IPS-NIHi7 (cell line): ENCODE results near the gene NYNRIN.

Source experiments
- DNase-seq: peaks from one replicate; pipeline ENCODE4 v3.0.0; 2012; ENCODE audit warnings: mixed read lengths; ENCODE audit errors: extremely low spot score

NYNRIN gene

DNA sequence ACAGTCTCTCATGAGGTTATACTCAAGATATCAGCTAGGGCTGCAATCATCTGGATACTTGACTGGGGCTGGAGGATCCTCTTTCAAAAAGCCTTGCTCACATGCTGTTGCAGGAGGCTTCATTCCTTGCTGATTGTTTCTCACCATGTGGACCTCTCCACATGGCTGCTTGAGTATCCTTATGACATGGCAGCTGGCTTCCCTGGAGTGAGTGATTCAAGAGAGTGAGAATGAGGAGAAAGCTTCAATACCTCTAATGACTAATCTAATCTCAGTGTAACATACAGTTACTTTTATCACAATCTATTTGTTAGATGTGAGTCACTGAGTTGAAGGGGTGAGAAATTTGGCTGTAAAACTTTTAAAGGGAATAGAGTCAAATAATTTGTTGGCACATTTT, 58.2 kb downstream of the NYNRIN start:
- no peak for DNase-seq

- no peak for DNase-seq
Observed at GRCh38 chr14:24458736-24459135, 59.9 kb downstream of the NYNRIN start.

- DNase-seq = no peak
Observed at GRCh38 chr14:24459331-24459730, 60.5 kb downstream of the NYNRIN start.

GRCh38 chr14:24461336-24461735, 62.5 kb downstream of the NYNRIN start:
- DNase-seq = no peak

DNA sequence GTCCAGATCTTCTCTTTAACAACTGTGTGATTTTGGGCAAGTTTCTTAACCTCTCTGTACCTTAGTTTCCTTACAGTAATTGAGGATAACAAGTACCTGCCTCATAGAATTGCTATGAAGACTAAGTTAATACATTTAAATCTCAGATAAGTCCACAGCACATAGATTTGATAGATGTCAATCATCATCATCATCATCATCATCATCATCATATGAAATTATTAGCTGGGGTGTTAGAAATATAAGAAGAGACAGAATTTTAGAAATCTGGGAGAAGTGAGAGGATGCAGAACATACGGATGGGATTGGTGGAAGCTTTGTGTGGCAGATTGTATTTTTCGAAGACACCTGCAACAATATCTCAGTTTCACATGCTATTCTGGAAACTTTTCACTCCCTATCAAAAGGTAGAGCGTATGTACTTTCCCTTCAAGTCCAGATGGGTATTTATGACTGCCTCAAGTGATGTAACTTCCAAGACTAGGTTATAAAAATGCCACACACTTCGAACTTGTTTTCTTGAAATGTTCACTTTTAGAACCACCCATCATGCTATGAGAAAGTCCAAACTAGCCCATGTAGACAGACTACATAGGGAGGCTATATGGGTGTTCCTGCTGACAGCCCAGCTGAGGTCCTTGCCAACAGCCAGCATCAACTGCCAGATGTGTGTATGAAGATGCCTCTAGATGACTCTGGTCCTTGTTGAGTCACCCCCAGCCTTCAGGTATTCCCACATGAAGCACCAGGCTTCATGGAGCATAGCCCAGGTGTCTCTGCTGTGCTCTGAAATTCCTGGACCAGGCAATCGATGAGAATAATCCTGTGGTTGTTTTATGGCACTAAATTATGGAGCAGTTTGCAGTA, 64.4 kb downstream of the NYNRIN start:
- no peak for DNase-seq

DNA sequence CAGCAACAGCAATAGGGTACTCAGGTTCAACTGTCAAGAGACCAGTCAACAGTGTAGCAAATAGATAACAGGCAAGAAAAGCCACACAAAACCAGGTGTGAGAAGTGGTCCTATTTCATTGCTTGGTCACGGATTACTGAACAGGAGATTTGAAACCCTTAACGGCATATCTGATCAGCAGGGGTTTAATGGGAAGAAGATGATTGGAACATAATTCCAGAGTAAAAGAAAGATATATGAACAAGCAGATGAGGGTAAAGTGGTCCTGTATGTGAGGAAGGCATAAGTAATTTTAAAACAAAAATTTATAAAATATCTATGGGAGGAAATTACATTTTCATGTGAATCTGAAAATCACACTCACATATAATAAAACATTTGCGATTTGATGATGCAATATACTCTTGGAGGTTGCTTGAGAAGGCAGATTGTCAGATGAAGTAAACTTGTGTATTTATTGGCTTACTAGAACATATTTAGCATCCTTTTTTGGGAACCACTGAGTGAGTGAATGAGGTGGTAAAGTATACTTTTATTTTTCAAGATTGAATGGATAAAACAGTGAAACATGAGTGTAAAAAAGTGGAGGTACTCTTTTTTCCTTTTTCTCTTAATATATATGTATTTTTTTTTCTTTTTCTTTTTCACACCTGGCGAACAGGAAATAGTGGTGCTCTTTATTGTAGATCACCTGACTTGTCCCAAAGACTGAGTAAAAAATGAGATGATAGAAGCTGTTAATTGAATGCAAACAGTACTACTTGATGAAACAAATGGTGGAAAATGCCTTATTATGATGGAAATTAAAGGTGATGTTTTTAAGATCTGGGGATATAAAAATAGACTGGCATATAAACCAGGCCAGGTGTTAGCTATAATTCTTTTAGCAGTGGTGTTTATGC, 65.3 kb downstream of the NYNRIN start:
- DNase-seq = no peak

DNA sequence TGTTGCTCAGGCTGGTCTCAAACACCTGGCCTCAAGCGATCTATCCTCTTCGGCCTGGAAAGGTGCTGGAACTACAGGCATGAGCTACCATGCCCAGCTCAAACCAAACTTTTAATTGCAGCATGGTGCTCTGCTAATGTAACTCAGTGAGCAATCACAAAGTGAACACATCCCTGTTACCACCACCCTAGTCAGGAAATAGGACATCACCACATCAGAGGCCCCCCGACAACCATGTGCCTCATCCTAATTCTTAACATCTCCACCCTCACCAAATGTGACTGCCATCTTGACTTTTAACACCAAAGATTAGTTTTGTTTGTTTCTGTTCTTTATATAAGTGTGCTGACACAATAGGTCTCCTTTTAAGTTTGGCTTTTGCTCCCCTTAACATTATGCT, 66.6 kb downstream of the NYNRIN start:
- DNase-seq = no peak

DNA sequence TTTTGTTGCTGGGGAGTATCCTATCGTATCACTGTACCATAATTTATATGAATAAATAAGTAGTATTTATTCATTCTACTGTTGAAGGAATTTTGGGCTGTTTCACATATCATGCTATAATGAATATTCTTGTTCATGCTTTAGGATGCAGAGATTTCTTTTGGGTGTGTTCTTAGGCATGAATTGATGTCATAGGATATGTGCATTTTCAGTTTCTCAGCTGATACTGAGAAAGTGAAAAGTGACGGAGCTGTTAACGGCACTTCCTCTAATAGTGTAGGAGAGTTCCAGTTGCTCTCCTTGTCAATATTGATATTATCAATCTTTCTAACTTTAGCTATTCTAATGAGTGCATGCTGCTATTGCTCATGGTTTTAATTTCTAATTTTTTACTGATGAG, 67.0 kb downstream of the NYNRIN start:
- no peak for DNase-seq
